ENCODE data around the gene CATSPER3. TPM values are rescaled to one million over a fixed set of nuclear protein-coding genes. Genes with fewer than 3 reads are reported as not detected.
A peak's percentile ranks its signal among the peaks of the same experiment; 100 is the strongest.

The CATSPER3 gene
- total and polyA plus RNA-seq, 9 donors: 0.36 to 0.85 (median 0.57) TPM

- no peak for DNase-seq
- intact Hi-C loops (cut with DNase I): no loop called here
- Histone ChIP-seq H3K36me3 (no peaks in the 10 kb centered on the region), H3K4me1 (ENCODE audit: insufficient read depth) (peaks cover 2% of the 10 kb centered on the region), H3K9me3 (no peaks in the 10 kb centered on the region), H3K27ac (no peak overlapping the region), H3K27me3 (no peaks in the 10 kb centered on the region), H3K4me3 (no peak overlapping the region)
- TF ChIP-seq POLR2A (IDR thresholded peaks at IDR 0.05): no peak
- no peak for TF ChIP-seq CTCF (IDR thresholded peaks at IDR 0.05)
- TF ChIP-seq EP300 (IDR thresholded peaks at IDR 0.05): no peak
- 93 to 97% (median 95%) methylated on average over 5 of the region's 5 CpGs for WGBS, 3 donors
Measured at GRCh38 chr5:134934202-134934601, 33.5 kb upstream of the CATSPER3 start.

GRCh38 chr5:134935711-134936602 is 31.8 kb upstream of the CATSPER3 start:
- peak overlapping the region in 1 of 2 donors; percentile 8 for H3K27ac ChIP-seq
- H3K4me3 ChIP-seq: no peak overlapping the region
- peaks cover 2% of the 10 kb centered on the region for H3K4me1 ChIP-seq (ENCODE audit: insufficient read depth)
- H3K36me3 ChIP-seq: no peaks in the 10 kb centered on the region
- 43 to 57% (median 51%) methylated on average over 12 of the region's 12 CpGs for WGBS, 3 donors
- no peak for DNase-seq
- intact Hi-C loops (cut with DNase I): no loop called here
- no peaks in the 10 kb centered on the region for H3K27me3 ChIP-seq
- TF ChIP-seq CTCF (IDR thresholded peaks at IDR 0.05): no peak
- TF ChIP-seq POLR2A (IDR thresholded peaks at IDR 0.05): no peak
- TF ChIP-seq EP300 (IDR thresholded peaks at IDR 0.05): no peak
- H3K9me3 ChIP-seq: no peaks in the 10 kb centered on the region

GRCh38 chr5:134937526-134937925 is 30.2 kb upstream of the CATSPER3 start:
- intact Hi-C loops (cut with DNase I): no loop called here
- Histone ChIP-seq H3K27me3 (no peaks in the 10 kb centered on the region), H3K27ac (no peak overlapping the region), H3K36me3 (no peaks in the 10 kb centered on the region), H3K4me3 (no peak overlapping the region), H3K9me3 (no peaks in the 10 kb centered on the region), H3K4me1 (ENCODE audit: insufficient read depth) (peaks cover 2% of the 10 kb centered on the region)
- TF ChIP-seq POLR2A (IDR thresholded peaks at IDR 0.05): no peak
- TF ChIP-seq CTCF (IDR thresholded peaks at IDR 0.05): no peak
- no peak for TF ChIP-seq EP300 (IDR thresholded peaks at IDR 0.05)
- DNase-seq: no peak
- 91 to 97% (median 95%) methylated on average over 8 of the region's 8 CpGs for WGBS, 3 donors

GRCh38 chr5:134938030-134938429 is 29.7 kb upstream of the CATSPER3 start:
- no peak for TF ChIP-seq CTCF (IDR thresholded peaks at IDR 0.05)
- TF ChIP-seq POLR2A (IDR thresholded peaks at IDR 0.05): no peak
- no peak for TF ChIP-seq EP300 (IDR thresholded peaks at IDR 0.05)
- no peak overlapping the region for H3K4me3 ChIP-seq
- peaks cover 2% of the 10 kb centered on the region for H3K4me1 ChIP-seq (ENCODE audit: insufficient read depth)
- no peaks in the 10 kb centered on the region for H3K9me3 ChIP-seq
- H3K27ac ChIP-seq: no peak overlapping the region
- H3K36me3 ChIP-seq: no peaks in the 10 kb centered on the region
- intact Hi-C loops (cut with DNase I): no loop called here
- no peaks in the 10 kb centered on the region for H3K27me3 ChIP-seq
- WGBS, 3 donors: 92 to 93% (median 93%) methylated on average over 6 of the region's 6 CpGs
- no peak for DNase-seq

Data from ovary (tissue), 9 donors.